NT2/D1 (cell line): ENCODE data around the gene IRF1.

Source experiments
- SUZ12 ChIP-seq: IDR thresholded peaks from 2 replicates; pipeline ENCODE4 v1.6.1; 2011; ENCODE audit not compliant: insufficient read length, insufficient read depth; ENCODE audit errors: extremely low read depth
- YY1 ChIP-seq: IDR thresholded peaks from 2 replicates; pipeline ENCODE4 v1.6.1; 2011; ENCODE audit not compliant: insufficient read length, insufficient read depth
- ZNF274 ChIP-seq: IDR thresholded peaks from 2 replicates; pipeline ENCODE4 v1.6.1; 2011; ENCODE audit warnings: mild to moderate bottlenecking, low read depth, low read length

DNA sequence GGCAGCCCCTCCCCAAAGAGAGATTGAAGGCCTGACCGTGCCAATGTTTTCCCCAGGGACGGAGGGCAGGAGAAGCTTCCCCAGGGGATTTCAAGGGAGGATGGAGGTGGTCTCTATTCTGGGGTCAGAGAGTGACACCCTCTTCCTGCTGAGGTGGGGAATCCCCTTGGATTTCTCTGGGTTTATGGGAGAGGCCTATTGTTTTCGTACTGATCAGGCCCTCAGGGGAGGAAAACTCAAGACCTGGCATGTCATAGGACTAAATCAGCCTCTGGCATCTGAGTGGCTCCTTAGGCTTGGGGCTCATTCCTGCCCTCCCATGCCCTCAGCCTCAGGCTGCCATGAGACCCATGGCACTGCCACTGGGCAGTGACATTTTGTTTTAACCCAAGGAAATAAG lies 44.6 kb downstream of the IRF1 start:
- TF ChIP-seq YY1 (no peak), ZNF274 (no peak), SUZ12 (no peak)
